ENCODE results near the gene RSPO4.

GRCh38 chr20:963795-964194, 38.3 kb downstream of the RSPO4 start:
- TF ChIP-seq, protein P1, sequence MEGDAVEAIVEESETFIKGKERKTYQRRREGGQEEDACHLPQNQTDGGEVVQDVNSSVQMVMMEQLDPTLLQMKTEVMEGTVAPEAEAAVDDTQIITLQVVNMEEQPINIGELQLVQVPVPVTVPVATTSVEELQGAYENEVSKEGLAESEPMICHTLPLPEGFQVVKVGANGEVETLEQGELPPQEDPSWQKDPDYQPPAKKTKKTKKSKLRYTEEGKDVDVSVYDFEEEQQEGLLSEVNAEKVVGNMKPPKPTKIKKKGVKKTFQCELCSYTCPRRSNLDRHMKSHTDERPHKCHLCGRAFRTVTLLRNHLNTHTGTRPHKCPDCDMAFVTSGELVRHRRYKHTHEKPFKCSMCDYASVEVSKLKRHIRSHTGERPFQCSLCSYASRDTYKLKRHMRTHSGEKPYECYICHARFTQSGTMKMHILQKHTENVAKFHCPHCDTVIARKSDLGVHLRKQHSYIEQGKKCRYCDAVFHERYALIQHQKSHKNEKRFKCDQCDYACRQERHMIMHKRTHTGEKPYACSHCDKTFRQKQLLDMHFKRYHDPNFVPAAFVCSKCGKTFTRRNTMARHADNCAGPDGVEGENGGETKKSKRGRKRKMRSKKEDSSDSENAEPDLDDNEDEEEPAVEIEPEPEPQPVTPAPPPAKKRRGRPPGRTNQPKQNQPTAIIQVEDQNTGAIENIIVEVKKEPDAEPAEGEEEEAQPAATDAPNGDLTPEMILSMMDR (IDR thresholded peaks at IDR 0.05; ENCODE audit: borderline replicate concordance, extremely low read depth, low read length, poor library complexity, severe bottlenecking) = no peak
- no peak for TF ChIP-seq EZH2 (IDR thresholded peaks at IDR 0.05; ENCODE audit: borderline replicate concordance, low read depth, low read length, severe bottlenecking)

All from DND-41 (cell line).